Endothelial cell of umbilical vein (primary cell): Measurements from ENCODE around the gene SPON2.

Experiments used
- EZH2 ChIP-seq: IDR thresholded peaks from 2 replicates; pipeline ENCODE4 v1.6.1; 2012; ENCODE audit warnings: borderline replicate concordance, low read depth, mild to moderate bottlenecking, moderate library complexity, low read length, inconsistent platforms; ENCODE audit not compliant: severe bottlenecking
- FOS ChIP-seq: IDR thresholded peaks from 2 replicates; pipeline ENCODE4 v1.6.1; 2011; ENCODE audit warnings: mild to moderate bottlenecking, low read length, moderate library complexity, borderline replicate concordance; ENCODE audit not compliant: insufficient read depth
- GATA2 ChIP-seq: IDR thresholded peaks from 2 replicates; pipeline ENCODE4 v1.7.0; 2011; ENCODE audit warnings: low read depth, mild to moderate bottlenecking, moderate library complexity, mixed read lengths, low read length; ENCODE audit not compliant: insufficient read length, insufficient read depth
- JUN ChIP-seq: IDR thresholded peaks from 2 replicates; pipeline ENCODE4 v1.6.1; 2011; ENCODE audit warnings: borderline replicate concordance, low read depth; ENCODE audit not compliant: insufficient read length, insufficient read depth
- MYC ChIP-seq: IDR thresholded peaks from one replicate; pipeline ENCODE4 v1.6.1; 2011; ENCODE audit warnings: mild to moderate bottlenecking, low read depth, low read length
- POLR2A ChIP-seq: IDR thresholded peaks from 2 replicates; pipeline ENCODE4 v1.6.1; 2012; ENCODE audit warnings: low read depth, mild to moderate bottlenecking, control low read depth, low read length
- POLR2AphosphoS5 ChIP-seq: IDR thresholded peaks from 2 replicates; pipeline ENCODE4 v1.6.1; 2012; ENCODE audit warnings: low read depth, mild to moderate bottlenecking, control low read depth, low read length, moderate library complexity; ENCODE audit not compliant: insufficient read depth
- TF ChIP-seq, protein P1 (sequence below), 2 donors: IDR thresholded peaks; 1 replicate in 1 of 2; 2 replicates in 1 of 2; pipeline ENCODE4 v1.5.1; 2011; ENCODE audit warnings: low read length in 2 of 2, mild to moderate bottlenecking in 2 of 2, moderate library complexity in 2 of 2, control low read depth in 1 of 2, inconsistent platforms in 1 of 2, low read depth in 1 of 2; ENCODE audit not compliant: insufficient read depth in 1 of 2; ENCODE audit errors: extremely low read depth in 1 of 2
- TF ChIP-seq, protein P2 (sequence below): IDR thresholded peaks from 2 replicates; pipeline ENCODE4 v1.6.1; 2011; ENCODE audit not compliant: insufficient read depth, insufficient read length

DNA sequence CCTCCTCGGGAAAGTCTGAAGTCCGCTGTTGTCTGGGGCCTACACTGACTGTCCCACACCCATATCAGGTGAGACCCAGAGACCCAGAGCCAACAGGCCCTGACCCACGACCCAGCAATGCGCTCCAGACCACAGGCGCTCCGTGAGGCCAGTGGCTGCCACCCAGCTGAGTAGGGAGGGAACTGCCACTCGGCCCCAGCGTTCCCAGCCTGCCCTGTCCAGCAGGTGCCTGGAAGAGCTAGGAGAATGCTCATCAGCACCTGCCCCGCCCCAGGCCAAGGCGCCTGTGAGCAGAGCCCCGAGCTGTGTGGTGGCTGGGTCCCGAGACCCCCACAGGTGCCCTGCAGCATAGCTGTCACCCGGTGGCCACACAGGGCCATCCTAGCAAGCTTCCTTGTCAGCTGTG, 2.7 kb downstream of the SPON2 start:
- TF ChIP-seq POLR2AphosphoS5, result no peak
- TF ChIP-seq, protein P1, sequence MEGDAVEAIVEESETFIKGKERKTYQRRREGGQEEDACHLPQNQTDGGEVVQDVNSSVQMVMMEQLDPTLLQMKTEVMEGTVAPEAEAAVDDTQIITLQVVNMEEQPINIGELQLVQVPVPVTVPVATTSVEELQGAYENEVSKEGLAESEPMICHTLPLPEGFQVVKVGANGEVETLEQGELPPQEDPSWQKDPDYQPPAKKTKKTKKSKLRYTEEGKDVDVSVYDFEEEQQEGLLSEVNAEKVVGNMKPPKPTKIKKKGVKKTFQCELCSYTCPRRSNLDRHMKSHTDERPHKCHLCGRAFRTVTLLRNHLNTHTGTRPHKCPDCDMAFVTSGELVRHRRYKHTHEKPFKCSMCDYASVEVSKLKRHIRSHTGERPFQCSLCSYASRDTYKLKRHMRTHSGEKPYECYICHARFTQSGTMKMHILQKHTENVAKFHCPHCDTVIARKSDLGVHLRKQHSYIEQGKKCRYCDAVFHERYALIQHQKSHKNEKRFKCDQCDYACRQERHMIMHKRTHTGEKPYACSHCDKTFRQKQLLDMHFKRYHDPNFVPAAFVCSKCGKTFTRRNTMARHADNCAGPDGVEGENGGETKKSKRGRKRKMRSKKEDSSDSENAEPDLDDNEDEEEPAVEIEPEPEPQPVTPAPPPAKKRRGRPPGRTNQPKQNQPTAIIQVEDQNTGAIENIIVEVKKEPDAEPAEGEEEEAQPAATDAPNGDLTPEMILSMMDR (IDR thresholded peaks at IDR 0.05; ENCODE audit: extremely low read depth in 1 of 2, insufficient read depth in 1 of 2, low read depth in 1 of 2, low read length in 2 of 2), result no peak
- no peak for TF ChIP-seq EZH2
- no peak for TF ChIP-seq POLR2A
- no peak for TF ChIP-seq FOS
- TF ChIP-seq, protein P2, sequence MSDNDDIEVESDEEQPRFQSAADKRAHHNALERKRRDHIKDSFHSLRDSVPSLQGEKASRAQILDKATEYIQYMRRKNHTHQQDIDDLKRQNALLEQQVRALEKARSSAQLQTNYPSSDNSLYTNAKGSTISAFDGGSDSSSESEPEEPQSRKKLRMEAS, result no peak
- TF ChIP-seq MYC, result no peak
- no peak for TF ChIP-seq JUN
- no peak for TF ChIP-seq GATA2
